ENCODE results near the gene ANG.

- TF ChIP-seq FOXM1 (IDR thresholded peaks at IDR 0.05; ENCODE audit: borderline replicate concordance, low read depth) (no peak), REST (IDR thresholded peaks at IDR 0.05; ENCODE audit: low read depth) (no peak), TAF1 (IDR thresholded peaks at IDR 0.05; ENCODE audit: low read depth) (no peak), CEBPB (IDR thresholded peaks at IDR 0.05) (no peak), RAD21 (IDR thresholded peaks at IDR 0.05; ENCODE audit: low read depth) (no peak), NFIC (IDR thresholded peaks at IDR 0.05) (no peak), EP300 (IDR thresholded peaks at IDR 0.05; ENCODE audit: borderline replicate concordance) (no peak), TEAD4 (IDR thresholded peaks at IDR 0.05) (no peak)
Observed at GRCh38 chr14:20676072-20676471, 12.5 kb upstream of the ANG start.
